ENCODE data around the gene PTPN12.
"Not testable (repeated sequence)": the region's sequence is repeated elsewhere in the genome, so short reads cannot be mapped to it uniquely, and the experiment has no call there.

PTPN12 gene

DNA sequence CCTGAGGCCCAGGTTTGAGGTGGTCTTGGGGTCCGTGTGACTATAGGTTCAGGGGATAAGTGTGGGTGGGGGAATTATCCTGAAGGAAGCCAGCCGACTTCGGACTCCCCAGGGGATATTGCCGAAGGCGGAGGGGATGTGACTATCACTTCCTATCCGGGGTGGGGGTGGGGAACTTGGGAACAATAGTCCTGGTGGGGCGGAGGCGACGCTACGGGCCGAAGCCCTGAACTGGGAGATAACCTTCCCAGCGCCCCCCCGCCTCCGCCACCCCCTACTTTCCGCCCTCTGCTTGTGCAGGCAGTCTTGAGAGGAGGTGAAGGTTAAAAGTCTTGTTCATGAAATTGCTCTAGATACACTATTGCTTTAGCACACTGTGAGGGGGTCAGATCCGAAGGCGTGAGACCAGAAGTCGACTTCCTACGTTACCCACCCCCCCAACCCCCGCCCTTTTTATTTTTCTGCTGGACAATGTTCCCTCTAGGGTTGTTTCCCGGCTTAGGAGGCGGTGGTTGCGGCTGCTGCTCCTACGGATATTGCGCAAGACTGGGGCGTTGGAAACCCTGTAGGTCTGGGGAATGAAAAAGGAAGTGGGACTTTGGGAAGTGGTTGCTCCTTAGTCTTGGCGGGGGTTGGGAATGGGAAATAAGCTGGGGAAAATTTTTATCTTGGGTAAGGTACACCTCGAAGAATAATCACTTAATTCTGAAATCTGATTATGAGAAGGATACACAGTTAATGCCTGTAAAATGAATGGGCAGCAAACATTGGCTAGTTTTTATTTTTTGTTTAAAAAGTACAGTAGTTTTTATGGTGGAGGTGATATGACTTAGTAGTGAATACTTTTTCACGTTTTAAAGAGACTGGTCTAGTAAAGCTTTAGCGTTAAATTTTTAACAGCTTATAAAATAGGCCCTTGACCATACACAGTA is 1.5 kb downstream of the PTPN12 start:
- TF ChIP-seq, protein P1, sequence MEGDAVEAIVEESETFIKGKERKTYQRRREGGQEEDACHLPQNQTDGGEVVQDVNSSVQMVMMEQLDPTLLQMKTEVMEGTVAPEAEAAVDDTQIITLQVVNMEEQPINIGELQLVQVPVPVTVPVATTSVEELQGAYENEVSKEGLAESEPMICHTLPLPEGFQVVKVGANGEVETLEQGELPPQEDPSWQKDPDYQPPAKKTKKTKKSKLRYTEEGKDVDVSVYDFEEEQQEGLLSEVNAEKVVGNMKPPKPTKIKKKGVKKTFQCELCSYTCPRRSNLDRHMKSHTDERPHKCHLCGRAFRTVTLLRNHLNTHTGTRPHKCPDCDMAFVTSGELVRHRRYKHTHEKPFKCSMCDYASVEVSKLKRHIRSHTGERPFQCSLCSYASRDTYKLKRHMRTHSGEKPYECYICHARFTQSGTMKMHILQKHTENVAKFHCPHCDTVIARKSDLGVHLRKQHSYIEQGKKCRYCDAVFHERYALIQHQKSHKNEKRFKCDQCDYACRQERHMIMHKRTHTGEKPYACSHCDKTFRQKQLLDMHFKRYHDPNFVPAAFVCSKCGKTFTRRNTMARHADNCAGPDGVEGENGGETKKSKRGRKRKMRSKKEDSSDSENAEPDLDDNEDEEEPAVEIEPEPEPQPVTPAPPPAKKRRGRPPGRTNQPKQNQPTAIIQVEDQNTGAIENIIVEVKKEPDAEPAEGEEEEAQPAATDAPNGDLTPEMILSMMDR (conservative IDR thresholded peaks at IDR 0.05; ENCODE audit: control insufficient read depth, insufficient read depth, low read depth, low read length) = no peak
- DNase-seq (ENCODE audit: low read depth) = peak; percentile 96

DNA sequence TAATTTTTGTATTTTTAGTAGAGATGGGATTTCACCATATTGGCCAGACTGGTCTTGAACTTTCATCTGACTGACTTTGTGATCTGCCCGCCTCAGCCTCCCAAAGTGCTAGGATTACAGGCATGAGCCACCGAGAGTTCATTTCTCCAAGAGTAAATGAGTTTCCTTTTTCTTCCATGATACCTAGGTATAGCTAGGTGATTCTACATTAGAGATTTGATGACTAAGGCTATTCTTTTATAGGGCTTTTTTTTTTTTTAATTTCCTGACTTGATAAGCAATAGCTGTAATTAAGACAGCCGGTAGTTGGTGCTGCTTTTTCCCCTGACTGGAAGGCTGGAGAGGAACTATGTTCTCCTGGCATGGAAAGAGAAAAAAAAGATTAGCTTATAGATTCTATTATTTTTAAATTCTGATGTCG is 3.3 kb downstream of the PTPN12 start:
- no peak overlapping the region for H3K4me3 ChIP-seq (ENCODE audit: control insufficient read depth, low read depth, low read length)
- DNase-seq (ENCODE audit: low read depth) = no peak
- TF ChIP-seq, protein P1 (conservative IDR thresholded peaks at IDR 0.05; ENCODE audit: control insufficient read depth, insufficient read depth, low read depth, low read length) = no peak

More for the DNA sequence above, 1.5 kb downstream of the PTPN12 start:
- H3K4me3 ChIP-seq (ENCODE audit: control insufficient read depth, low read depth, low read length) = peak overlapping the region; percentile 99

DNA sequence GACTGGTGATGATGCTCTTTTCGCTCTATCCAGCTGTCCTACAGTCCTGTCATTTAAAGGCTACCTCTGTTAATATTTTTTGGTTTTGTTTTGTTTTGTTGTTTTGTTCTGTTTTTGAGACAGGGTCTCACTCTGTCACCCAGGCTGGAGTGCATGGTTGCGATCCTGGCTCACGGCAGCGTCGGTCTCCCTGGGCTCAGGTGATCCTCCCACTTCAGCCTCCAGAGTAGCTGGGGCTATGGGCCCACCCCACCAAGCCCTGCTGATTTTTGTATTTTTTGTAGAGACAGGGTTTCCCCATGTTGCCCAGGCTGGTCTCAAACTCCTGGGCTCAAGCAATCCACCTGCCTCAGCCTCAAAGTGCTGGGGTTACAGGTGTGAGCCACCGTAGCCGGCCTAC is 3.9 kb downstream of the PTPN12 start:
- DNase-seq (ENCODE audit: low read depth); H3K4me3 ChIP-seq (ENCODE audit: control insufficient read depth, low read depth, low read length): not testable (repeated sequence)

DNA sequence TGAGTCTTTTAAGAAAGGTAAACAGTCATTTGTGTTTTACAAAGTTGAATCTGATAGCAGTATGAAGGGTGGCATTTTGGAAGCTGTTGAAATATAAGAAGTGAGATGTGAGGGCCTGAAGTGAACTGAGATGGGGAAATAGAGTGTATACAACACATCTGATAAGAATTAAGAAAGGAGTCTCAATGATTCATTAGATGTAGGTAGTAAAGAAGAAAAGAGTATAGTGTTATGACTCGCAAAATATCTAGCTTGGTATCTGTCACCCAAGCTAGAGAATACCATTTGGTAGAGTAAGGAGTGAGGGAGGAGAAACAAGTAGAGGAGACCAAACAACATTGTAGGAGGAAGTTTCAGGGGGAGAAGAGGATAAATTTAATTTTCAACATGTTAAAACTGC is 5.3 kb downstream of the PTPN12 start:
- TF ChIP-seq, protein P1 (conservative IDR thresholded peaks at IDR 0.05; ENCODE audit: control insufficient read depth, insufficient read depth, low read depth, low read length) = no peak
- no peak overlapping the region for H3K4me3 ChIP-seq (ENCODE audit: control insufficient read depth, low read depth, low read length)
- DNase-seq (ENCODE audit: low read depth) = peak; percentile 50

DNA sequence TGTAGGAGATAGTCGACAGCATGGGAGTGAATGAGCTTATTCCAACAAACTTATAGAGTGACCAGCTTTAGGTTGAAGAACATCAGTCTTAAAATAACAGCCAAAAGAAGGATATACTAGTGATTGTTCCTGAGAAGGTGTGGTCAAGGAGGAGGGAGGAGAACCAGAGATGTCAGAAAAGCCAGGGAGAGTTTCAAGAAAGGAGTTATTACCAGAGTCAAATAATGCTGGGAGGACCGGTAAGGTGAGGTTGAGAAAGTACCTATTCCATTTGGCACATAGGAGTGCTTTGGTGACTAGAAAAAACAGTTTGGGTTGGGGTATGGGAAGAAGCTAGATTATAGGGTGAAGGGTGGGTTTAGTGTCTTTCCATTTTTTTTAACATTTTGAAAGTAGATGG is 5.8 kb downstream of the PTPN12 start:
- no peak overlapping the region for H3K4me3 ChIP-seq (ENCODE audit: control insufficient read depth, low read depth, low read length)
- TF ChIP-seq, protein P1 (conservative IDR thresholded peaks at IDR 0.05; ENCODE audit: control insufficient read depth, insufficient read depth, low read depth, low read length) = no peak
- DNase-seq (ENCODE audit: low read depth) = no peak

DNA sequence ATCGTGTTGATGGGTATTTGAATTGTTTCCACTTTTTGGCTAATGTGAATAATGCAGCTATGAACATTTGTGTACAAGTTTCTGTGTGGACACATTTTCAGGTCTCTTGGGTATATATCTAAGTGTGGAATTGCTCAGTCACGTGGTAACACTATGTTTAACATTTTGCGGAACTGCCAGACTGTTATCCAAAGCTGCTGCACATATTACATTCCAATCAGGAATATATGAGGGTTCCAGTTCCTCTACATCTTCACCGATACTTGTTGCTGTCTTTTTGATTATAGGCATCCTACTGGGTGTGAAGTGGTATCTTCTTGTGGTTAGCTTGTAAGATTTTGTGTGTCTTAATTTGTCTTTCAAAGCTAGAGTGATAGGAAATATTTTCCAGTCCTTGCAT is 6.8 kb downstream of the PTPN12 start:
- TF ChIP-seq, protein P1 (conservative IDR thresholded peaks at IDR 0.05; ENCODE audit: control insufficient read depth, insufficient read depth, low read depth, low read length) = no peak
- DNase-seq (ENCODE audit: low read depth) = no peak
- H3K4me3 ChIP-seq (ENCODE audit: control insufficient read depth, low read depth, low read length) = no peak overlapping the region

DNA sequence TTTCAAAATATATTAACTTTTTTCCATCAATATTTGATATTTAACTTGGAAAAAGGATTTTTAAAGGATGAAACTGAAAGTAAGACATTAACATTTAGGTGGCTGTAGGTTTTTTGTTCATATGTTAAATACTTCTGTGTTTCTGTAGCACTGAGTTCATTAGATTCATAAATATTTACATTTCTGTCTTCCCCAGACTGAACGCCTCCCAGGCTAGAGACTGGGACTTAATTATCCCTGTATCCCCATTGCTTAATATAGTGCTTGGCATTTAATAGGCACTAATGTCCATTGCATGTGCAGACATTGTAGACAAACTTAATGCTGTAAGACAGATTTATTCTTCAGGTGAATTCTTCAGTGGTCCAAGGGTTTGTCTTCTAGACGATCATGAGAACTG is 7.4 kb downstream of the PTPN12 start:
- H3K4me3 ChIP-seq (ENCODE audit: control insufficient read depth, low read depth, low read length) = no peak overlapping the region

More for the DNA sequence above, 7.4 kb downstream of the PTPN12 start:
- TF ChIP-seq, protein P1 (conservative IDR thresholded peaks at IDR 0.05; ENCODE audit: control insufficient read depth, insufficient read depth, low read depth, low read length) = no peak
- DNase-seq (ENCODE audit: low read depth) = no peak
